CD4-positive, alpha-beta T cell treated with Interleukin-6 for 4 hours (primary cell): ENCODE data around the gene SLC25A27.

Experiments
- DNase-seq: peaks from one replicate; pipeline ENCODE4 v3.0.0-alpha.2; 2020; ENCODE audit warnings: mixed read lengths

SLC25A27 gene

DNA sequence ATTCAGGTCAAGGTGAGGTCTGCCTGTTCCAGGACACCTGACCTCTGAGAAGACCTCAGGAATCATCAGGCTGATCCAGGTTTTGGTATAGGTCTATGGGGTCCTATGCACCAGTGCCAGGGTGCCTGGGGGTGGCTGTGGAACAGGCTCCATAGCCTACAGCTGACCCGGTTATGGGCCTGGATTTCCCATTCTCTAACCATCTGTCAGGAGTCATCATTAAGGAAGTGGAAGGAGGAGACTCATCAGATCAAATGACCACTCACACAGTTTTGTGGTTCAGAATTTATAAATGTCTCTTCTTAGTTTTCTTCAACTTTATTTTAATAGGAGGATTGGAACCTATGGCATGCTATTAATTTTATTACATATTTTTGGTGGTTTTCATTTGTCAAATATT lies 67.6 kb downstream of the SLC25A27 start:
- no peak for DNase-seq
